Fibroblast of lung (primary cell): Measurements from ENCODE around the gene SUMF2.

Experiments used
- CTCF ChIP-seq, 2 donors: IDR thresholded peaks in 1 of 2; conservative IDR thresholded peaks in 1 of 2; 1 replicate in 1 of 2; 2 replicates in 1 of 2; pipeline ENCODE4 v1.5.1; 2011 to 2012; ENCODE audit warnings: low read length in 2 of 2, control low read depth in 1 of 2, inconsistent platforms in 1 of 2, low read depth in 1 of 2, mild to moderate bottlenecking in 1 of 2
- EZH2 ChIP-seq: IDR thresholded peaks from 2 replicates; pipeline ENCODE4 v1.5.1; 2012; ENCODE audit warnings: low read length, control low read depth, mild to moderate bottlenecking; ENCODE audit errors: missing control alignments

GRCh38 chr7:56121440-56121839 is 57.4 kb downstream of the SUMF2 start:
- TF ChIP-seq CTCF (conservative IDR thresholded peaks at IDR 0.05 in 1 of 2, IDR thresholded peaks at IDR 0.05 in 1 of 2; ENCODE audit: low read depth in 1 of 2, low read length in 2 of 2) (no peak), EZH2 (no peak)
